Measurements from ENCODE around the gene PAPSS2. TPM values are rescaled to one million over a fixed set of nuclear protein-coding genes. Genes with fewer than 3 reads are reported as not detected.

PAPSS2 gene
- total RNA-seq, 1 experiment from 2014 or later, result 24.5 TPM

GRCh38 chr10:87660484-87661133 is 931 bp downstream of the PAPSS2 start:
- no peak overlapping the region for H3K56ac ChIP-seq (ENCODE audit: insufficient read length, low read depth, low read length)
- WGBS (ENCODE audit: extremely low coverage, insufficient read length, low lambda C conversion rate), result no CpG with 5 or more reads among the region's 12 CpGs
- peaks cover 0 to under 1% (median under 1%) of the 10 kb centered on the region in 3 experiments; a peak in 2 of 7 replicates for H3K36me3 Mint-ChIP-seq (ENCODE audit: insufficient read depth in 1 of 3, low read depth in 3 of 3)

More at GRCh38 chr10:87660484-87661133, 931 bp downstream of the PAPSS2 start:
- Histone ChIP-seq H2BK15ac (ENCODE audit: low read depth, low read length) (no peak overlapping the region), H3K27me3 (ENCODE audit: insufficient read depth, low read length) (no peaks in the 10 kb centered on the region), H3K27ac (ENCODE audit: insufficient read length, low read depth, low read length) (no peak overlapping the region), H3K4ac (ENCODE audit: low read depth, low read length) (no peak overlapping the region), H4K5ac (ENCODE audit: insufficient read length, low read depth, low read length) (no peak overlapping the region), H3K14ac (ENCODE audit: insufficient read depth, low read length) (peak overlapping the region; percentile 78; the same call in 1 of the 2 replicates), H2AFZ (ENCODE audit: low read length) (peak overlapping the region; percentile 54), H3K4me2 (ENCODE audit: insufficient read depth, insufficient read length, low read length) (peak overlapping the region; percentile 98), H3K4me1 (ENCODE audit: insufficient read depth, low read length) (peaks cover 10% of the 10 kb centered on the region; the same call in 1 of the 2 replicates), H2AK5ac (ENCODE audit: insufficient read length, low read length) (no peak overlapping the region), H2BK20ac (ENCODE audit: low read depth, low read length, poor library complexity, severe bottlenecking) (no peak overlapping the region), H3K9ac (ENCODE audit: extremely low read depth, insufficient read length, low read length) (peak overlapping the region; percentile 50), H3K23ac (ENCODE audit: insufficient read length, low read depth, low read length) (no peak overlapping the region), H2BK120ac (ENCODE audit: low read depth, low read length, poor library complexity, severe bottlenecking) (no peak overlapping the region), H3K23me2 (ENCODE audit: insufficient read length, low read depth, low read length, poor library complexity, severe bottlenecking) (peaks cover 7% of the 10 kb centered on the region), H3K18ac (ENCODE audit: insufficient read length, low read depth, low read length) (no peak overlapping the region), H3K9me3 (ENCODE audit: control insufficient read depth, low read depth, low read length) (no peaks in the 10 kb centered on the region), H3K79me1 (ENCODE audit: insufficient read depth, low read depth, low read length, poor library complexity, severe bottlenecking) (no peaks in the 10 kb centered on the region), H2BK5ac (ENCODE audit: insufficient read length, low read length) (no peak overlapping the region), H2BK12ac (ENCODE audit: insufficient read length, low read depth, low read length) (no peak overlapping the region), H4K91ac (ENCODE audit: insufficient read length, low read depth, low read length) (no peak overlapping the region), H3K79me2 (ENCODE audit: insufficient read depth, low read length) (0 out of 2 replicates have a peak, but pooled peaks cover 3% of the 10 kb centered on the region), H4K20me1 (ENCODE audit: control insufficient read depth, insufficient read depth, insufficient read length) (no peaks in the 10 kb centered on the region), H3T11ph (ENCODE audit: low read length) (no peak overlapping the region), H4K8ac (replicated peaks; ENCODE audit: insufficient read length, low read depth, low read length) (no peak overlapping the region)
- peak overlapping the region; percentile 85 to 98 for H3K4me3 Mint-ChIP-seq
- H3K4me1 Mint-ChIP-seq, result peaks cover 43 to 51% of the 10 kb centered on the region in 2 experiments
- TF ChIP-seq CTCF (conservative IDR thresholded peaks at IDR 0.05), result no peak
- peak overlapping the region; percentile 73 to 80 (median 74); a peak in 6 of 7 replicates for H3K27ac Mint-ChIP-seq
- DNase-seq, result no peak
- no peaks in the 10 kb centered on the region for H3K27me3 Mint-ChIP-seq (ENCODE audit: low read depth)
- H3K9me3 Mint-ChIP-seq, result no peaks in the 10 kb centered on the region

Data from H9 (cell line).